HEK293 (cell line): ENCODE results near the gene RNASEH2C.

Experiments
- CTCF ChIA-PET: fragments of 350-600 bp; formaldehyde crosslinking; extraction: SDS; loops from one replicate; lab custom pipeline; 2021; ENCODE audit warnings: antibody characterized with exemption; lab: Yijun Ruan, JAX
- POLR2A ChIA-PET: fragments of 300-600 bp; formaldehyde crosslinking; extraction: SDS; loops from one replicate; lab custom pipeline; 2020; ENCODE audit warnings: antibody characterized with exemption, inconsistent platforms; lab: Yijun Ruan, JAX
- H3K27ac ChIP-seq: fragments of 200-500 bp; sonication (Bioruptor generic); 2 replicates; pipeline ENCODE4 v1.5.1; 2014; ENCODE audit warnings: low read depth, low read length, control low read depth, inconsistent platforms; ENCODE audit errors: extremely low read depth
- H3K36me3 ChIP-seq, 2 experiments: fragments of 200-500 bp in 1 of 2; sonication (Bioruptor generic) in 1 of 2; 1 replicate in 1 of 2; 2 replicates in 1 of 2; pipeline ENCODE4 v1.5.1; 2014 to 2017; ENCODE audit warnings: inconsistent platforms in 2 of 2, low read length in 2 of 2; ENCODE audit not compliant: control insufficient read depth in 2 of 2, insufficient read depth in 1 of 2
- H3K4me1 ChIP-seq: fragments of 200-500 bp; sonication (Bioruptor generic); 2 replicates; pipeline ENCODE4 v1.5.1; 2014; ENCODE audit warnings: mild to moderate bottlenecking, low read length, inconsistent platforms; ENCODE audit not compliant: control insufficient read depth, insufficient read depth
- H3K4me3 ChIP-seq: 2 replicates; pipeline ENCODE4 v1.5.1; 2011; ENCODE audit warnings: low read depth, mild to moderate bottlenecking, control low read depth, low read length, moderate library complexity
- H3K9me3 ChIP-seq: fragments of 200-500 bp; sonication (Bioruptor generic); 2 replicates; pipeline ENCODE4 v1.5.1; 2014; ENCODE audit warnings: low read depth, low read length, inconsistent platforms; ENCODE audit not compliant: control insufficient read depth, insufficient read depth
- GLI2 ChIP-seq: fragments of 450-650 bp; formaldehyde crosslinking; IDR thresholded peaks from 2 replicates; pipeline ENCODE4; 2017; ENCODE audit warnings: missing biosample characterization, missing genetic modification characterization, low read depth, borderline replicate concordance
- OSR2 ChIP-seq: fragments of 450-650 bp; formaldehyde crosslinking; IDR thresholded peaks from 2 replicates; pipeline ENCODE4 v1.5.1; 2016; ENCODE audit warnings: missing biosample characterization, missing genetic modification characterization
- TCF7L2 ChIP-seq: IDR thresholded peaks from 2 replicates; pipeline ENCODE4 v1.6.1; 2011; ENCODE audit warnings: low read depth, mild to moderate bottlenecking, inconsistent platforms, low read length, moderate library complexity, borderline replicate concordance
- YY2 ChIP-seq: fragments of 450-650 bp; formaldehyde crosslinking; IDR thresholded peaks from 2 replicates; pipeline ENCODE4 v1.5.1; 2016; ENCODE audit warnings: missing biosample characterization, missing genetic modification characterization
- ZBTB48 ChIP-seq: fragments of 450-650 bp; formaldehyde crosslinking; IDR thresholded peaks from 2 replicates; pipeline ENCODE4 v1.5.1; 2016; ENCODE audit warnings: missing biosample characterization, missing genetic modification characterization
- ZEB2 ChIP-seq: fragments of 450-650 bp; formaldehyde crosslinking; IDR thresholded peaks from 2 replicates; pipeline ENCODE4 v1.5.1; 2016; ENCODE audit warnings: missing biosample characterization, missing genetic modification characterization
- ZNF391 ChIP-seq: fragments of 450-650 bp; formaldehyde crosslinking; IDR thresholded peaks from 2 replicates; pipeline ENCODE4 v1.5.1; 2016; ENCODE audit warnings: low read depth, missing biosample characterization, missing genetic modification characterization, borderline replicate concordance
- ZNF404 ChIP-seq: fragments of 450-650 bp; formaldehyde crosslinking; IDR thresholded peaks from 2 replicates; pipeline ENCODE4 v1.5.1; 2017; ENCODE audit warnings: missing biosample characterization, missing genetic modification characterization
- ZNF426 ChIP-seq: fragments of 450-650 bp; formaldehyde crosslinking; IDR thresholded peaks from 2 replicates; pipeline ENCODE4 v1.5.1; 2017; ENCODE audit warnings: missing biosample characterization, missing genetic modification characterization, mild to moderate bottlenecking, inconsistent platforms, moderate library complexity
- ZNF473 ChIP-seq: fragments of 450-650 bp; formaldehyde crosslinking; IDR thresholded peaks from 2 replicates; pipeline ENCODE4 v1.5.1; 2017; ENCODE audit warnings: missing biosample characterization, missing genetic modification characterization
- ZNF677 ChIP-seq: fragments of 450-650 bp; IDR thresholded peaks from 2 replicates; pipeline ENCODE4 v1.5.0; 2018; ENCODE audit warnings: missing biosample characterization, mild to moderate bottlenecking, missing genetic modification characterization, moderate library complexity
- ZNF701 ChIP-seq: fragments of 450-650 bp; formaldehyde crosslinking; IDR thresholded peaks from 2 replicates; pipeline ENCODE4 v1.5.1; 2016; ENCODE audit warnings: missing biosample characterization, missing genetic modification characterization
- ZNF792 ChIP-seq: fragments of 450-650 bp; formaldehyde crosslinking; IDR thresholded peaks from 2 replicates; pipeline ENCODE4 v1.5.1; 2016; ENCODE audit warnings: missing biosample characterization, missing genetic modification characterization
- ZNF843 ChIP-seq: fragments of 450-650 bp; formaldehyde crosslinking; IDR thresholded peaks from 2 replicates; pipeline ENCODE4 v1.5.1; 2016; ENCODE audit warnings: missing biosample characterization, missing genetic modification characterization
- TF ChIP-seq, protein P1 (sequence below): fragments of 450-650 bp; formaldehyde crosslinking; IDR thresholded peaks from 2 replicates; pipeline ENCODE4 v1.5.1; 2016; ENCODE audit warnings: missing biosample characterization, missing genetic modification characterization
- TF ChIP-seq, protein P2 (sequence below): fragments of 450-650 bp; IDR thresholded peaks from 2 replicates; pipeline ENCODE4 v1.5.1; 2018; ENCODE audit warnings: missing biosample characterization, mild to moderate bottlenecking, missing genetic modification characterization
- TF ChIP-seq, protein P3 (sequence below): fragments of 450-650 bp; formaldehyde crosslinking; conservative IDR thresholded peaks from 2 replicates; pipeline ENCODE4 v1.5.1; 2016; ENCODE audit warnings: low read depth, missing biosample characterization, missing genetic modification characterization

Gene RNASEH2C

DNA sequence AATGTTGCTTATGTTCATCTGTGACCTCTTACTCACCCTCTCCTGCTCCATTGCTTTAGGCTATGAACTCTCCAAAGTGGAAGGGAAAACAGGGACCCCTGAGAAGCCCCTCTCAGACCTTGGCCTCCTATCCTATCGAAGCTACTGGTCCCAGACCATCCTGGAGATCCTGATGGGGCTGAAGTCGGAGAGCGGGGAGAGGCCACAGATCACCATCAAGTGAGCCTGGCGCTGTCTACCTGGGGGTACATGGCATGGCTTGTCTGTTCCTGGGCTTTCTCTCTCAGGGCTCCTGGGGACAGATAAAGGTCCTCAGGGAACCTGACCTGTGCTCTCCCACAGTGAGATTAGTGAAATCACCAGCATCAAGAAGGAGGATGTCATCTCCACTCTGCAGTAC lies 2.1 kb downstream of the RNASEH2C start (continued):
- TF ChIP-seq, protein P1, sequence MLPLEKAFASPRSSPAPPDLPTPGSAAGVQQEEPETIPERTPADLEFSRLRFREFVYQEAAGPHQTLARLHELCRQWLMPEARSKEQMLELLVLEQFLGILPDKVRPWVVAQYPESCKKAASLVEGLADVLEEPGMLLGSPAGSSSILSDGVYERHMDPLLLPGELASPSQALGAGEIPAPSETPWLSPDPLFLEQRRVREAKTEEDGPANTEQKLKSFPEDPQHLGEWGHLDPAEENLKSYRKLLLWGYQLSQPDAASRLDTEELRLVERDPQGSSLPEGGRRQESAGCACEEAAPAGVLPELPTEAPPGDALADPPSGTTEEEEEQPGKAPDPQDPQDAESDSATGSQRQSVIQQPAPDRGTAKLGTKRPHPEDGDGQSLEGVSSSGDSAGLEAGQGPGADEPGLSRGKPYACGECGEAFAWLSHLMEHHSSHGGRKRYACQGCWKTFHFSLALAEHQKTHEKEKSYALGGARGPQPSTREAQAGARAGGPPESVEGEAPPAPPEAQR (tag by site-specific recombination), result no peak
- TF ChIP-seq, protein P2, sequence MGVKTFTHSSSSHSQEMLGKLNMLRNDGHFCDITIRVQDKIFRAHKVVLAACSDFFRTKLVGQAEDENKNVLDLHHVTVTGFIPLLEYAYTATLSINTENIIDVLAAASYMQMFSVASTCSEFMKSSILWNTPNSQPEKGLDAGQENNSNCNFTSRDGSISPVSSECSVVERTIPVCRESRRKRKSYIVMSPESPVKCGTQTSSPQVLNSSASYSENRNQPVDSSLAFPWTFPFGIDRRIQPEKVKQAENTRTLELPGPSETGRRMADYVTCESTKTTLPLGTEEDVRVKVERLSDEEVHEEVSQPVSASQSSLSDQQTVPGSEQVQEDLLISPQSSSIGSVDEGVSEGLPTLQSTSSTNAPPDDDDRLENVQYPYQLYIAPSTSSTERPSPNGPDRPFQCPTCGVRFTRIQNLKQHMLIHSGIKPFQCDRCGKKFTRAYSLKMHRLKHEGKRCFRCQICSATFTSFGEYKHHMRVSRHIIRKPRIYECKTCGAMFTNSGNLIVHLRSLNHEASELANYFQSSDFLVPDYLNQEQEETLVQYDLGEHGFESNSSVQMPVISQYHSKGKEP (tag by site-specific recombination), result no peak
- TF ChIP-seq ZNF391 (no peak), ZNF677 (tag by site-specific recombination) (no peak), ZNF843 (no peak), ZNF404 (tag by site-specific recombination) (no peak), ZNF792 (no peak), ZBTB48 (tag by site-specific recombination) (no peak), ZNF701 (tag by site-specific recombination) (no peak)

DNA sequence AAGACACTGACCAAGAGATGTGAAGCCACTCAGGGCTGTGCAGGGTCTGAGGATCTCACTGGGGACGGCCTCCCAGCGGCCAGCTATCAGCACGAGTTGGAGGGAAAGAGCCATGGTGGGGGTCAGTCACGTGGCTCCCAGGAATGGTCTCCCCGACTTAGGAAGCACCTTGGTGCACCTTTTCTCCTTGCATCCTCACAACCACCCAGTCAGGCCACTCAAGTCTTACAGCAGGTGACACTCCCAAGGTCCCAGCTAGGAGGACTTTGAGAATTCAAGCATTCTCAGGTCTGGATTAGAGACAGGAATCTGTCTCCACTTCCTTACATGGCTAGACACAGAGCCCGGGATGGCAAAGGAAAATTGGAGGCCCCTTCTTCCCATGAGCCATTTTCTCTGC lies 2.7 kb downstream of the RNASEH2C start:
- ChIA-PET POLR2A (interaction anchor here (0.8 to 1.2 kb wide), 3 partner anchors 142 to 334 kb away, joined by 3 to 4 read pairs (median 3); partner anchors contain the start of genes MUS81 and SF3B2), CTCF (interaction anchor here (0.6 to 0.7 kb wide), 2 partner anchors 20 to 167 kb away, joined by 3 read pairs; no protein-coding TSS in a partner anchor)
- TF ChIP-seq TCF7L2, result no peak
- no peak for TF ChIP-seq YY2 (tag by site-specific recombination)
- TF ChIP-seq ZNF426 (tag by site-specific recombination), result no peak
- TF ChIP-seq, protein P3, sequence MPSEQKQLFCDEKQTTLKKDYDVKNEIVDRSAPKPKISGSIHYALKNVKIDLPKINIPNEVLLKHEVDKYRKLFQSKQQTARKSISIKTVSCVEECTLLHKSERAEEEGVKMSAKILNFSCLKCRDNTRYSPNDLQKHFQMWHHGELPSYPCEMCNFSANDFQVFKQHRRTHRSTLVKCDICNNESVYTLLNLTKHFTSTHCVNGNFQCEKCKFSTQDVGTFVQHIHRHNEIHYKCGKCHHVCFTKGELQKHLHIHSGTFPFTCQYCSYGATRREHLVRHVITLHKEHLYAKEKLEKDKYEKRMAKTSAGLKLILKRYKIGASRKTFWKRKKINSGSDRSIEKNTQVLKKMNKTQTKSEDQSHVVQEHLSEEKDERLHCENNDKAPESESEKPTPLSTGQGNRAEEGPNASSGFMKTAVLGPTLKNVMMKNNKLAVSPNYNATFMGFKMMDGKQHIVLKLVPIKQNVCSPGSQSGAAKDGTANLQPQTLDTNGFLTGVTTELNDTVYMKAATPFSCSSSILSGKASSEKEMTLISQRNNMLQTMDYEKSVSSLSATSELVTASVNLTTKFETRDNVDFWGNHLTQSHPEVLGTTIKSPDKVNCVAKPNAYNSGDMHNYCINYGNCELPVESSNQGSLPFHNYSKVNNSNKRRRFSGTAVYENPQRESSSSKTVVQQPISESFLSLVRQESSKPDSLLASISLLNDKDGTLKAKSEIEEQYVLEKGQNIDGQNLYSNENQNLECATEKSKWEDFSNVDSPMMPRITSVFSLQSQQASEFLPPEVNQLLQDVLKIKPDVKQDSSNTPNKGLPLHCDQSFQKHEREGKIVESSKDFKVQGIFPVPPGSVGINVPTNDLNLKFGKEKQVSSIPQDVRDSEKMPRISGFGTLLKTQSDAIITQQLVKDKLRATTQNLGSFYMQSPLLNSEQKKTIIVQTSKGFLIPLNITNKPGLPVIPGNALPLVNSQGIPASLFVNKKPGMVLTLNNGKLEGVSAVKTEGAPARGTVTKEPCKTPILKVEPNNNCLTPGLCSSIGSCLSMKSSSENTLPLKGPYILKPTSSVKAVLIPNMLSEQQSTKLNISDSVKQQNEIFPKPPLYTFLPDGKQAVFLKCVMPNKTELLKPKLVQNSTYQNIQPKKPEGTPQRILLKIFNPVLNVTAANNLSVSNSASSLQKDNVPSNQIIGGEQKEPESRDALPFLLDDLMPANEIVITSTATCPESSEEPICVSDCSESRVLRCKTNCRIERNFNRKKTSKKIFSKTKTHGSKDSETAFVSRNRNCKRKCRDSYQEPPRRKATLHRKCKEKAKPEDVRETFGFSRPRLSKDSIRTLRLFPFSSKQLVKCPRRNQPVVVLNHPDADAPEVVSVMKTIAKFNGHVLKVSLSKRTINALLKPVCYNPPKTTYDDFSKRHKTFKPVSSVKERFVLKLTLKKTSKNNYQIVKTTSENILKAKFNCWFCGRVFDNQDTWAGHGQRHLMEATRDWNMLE (tag by site-specific recombination), result no peak
- no peak for TF ChIP-seq ZNF473 (tag by site-specific recombination)
- no peak for TF ChIP-seq GLI2 (tag by site-specific recombination)
- TF ChIP-seq ZEB2 (tag by site-specific recombination), result no peak
- TF ChIP-seq OSR2 (tag by site-specific recombination), result no peak
- Histone ChIP-seq H3K36me3 (peaks cover 5 to 71% of the 10 kb centered on the region in 2 experiments; a peak in 2 of 3 replicates), H3K4me1 (no peaks in the 10 kb centered on the region), H3K27ac (no peak overlapping the region), H3K4me3 (no peak overlapping the region), H3K9me3 (no peaks in the 10 kb centered on the region)
